SK-MEL-5 (cell line): ENCODE results near the gene HSD17B12. TPM values are rescaled to one million over a fixed set of nuclear protein-coding genes. Genes with fewer than 3 reads are reported as not detected.

Source experiments
- DNase-seq: peaks from one replicate; pipeline ENCODE4 v3.0.0-alpha.2; 2016; ENCODE audit warnings: low read depth, low spot score
- in situ Hi-C: cut with HindIII; loops from 2 replicates; pipeline ENCODE4 v1.10.0; 2016; ENCODE audit warnings: low sequenced_read_pairs, high pct_unique_total_duplicates, low pct_unique_long_range_greater_than_20kb
- total RNA-seq: library from RNA; depleted of rRNA; stranded (reverse); fragments of >200 nt; shearing (Covaris generic); gene quantifications from 2 replicates; pipeline ENCODE4 v1.2.3, GENCODE V29; 2014

HSD17B12 gene
- total RNA-seq, 1 experiment from 2014 or later: 107 TPM

GRCh38 chr11:43823316-43823715 is 142.8 kb downstream of the HSD17B12 start:
- in situ Hi-C loops: no loop called here
- no peak for DNase-seq

- DNase-seq: no peak
- in situ Hi-C loops: no loop called here
Measured at GRCh38 chr11:43823851-43824250, 143.3 kb downstream of the HSD17B12 start.

- in situ Hi-C loops: no loop called here
- DNase-seq: peak; percentile 58
Measured at GRCh38 chr11:43825217-43825816, 144.8 kb downstream of the HSD17B12 start.

- peak; percentile 77 for DNase-seq
- in situ Hi-C loops: no loop called here
Measured at GRCh38 chr11:43830928-43831440, 150.4 kb downstream of the HSD17B12 start.

GRCh38 chr11:43832536-43832935 is 152.0 kb downstream of the HSD17B12 start:
- DNase-seq: no peak
- in situ Hi-C loops: no loop called here

- DNase-seq: no peak
- in situ Hi-C loops: no loop called here
Measured at GRCh38 chr11:43833657-43834073, 153.1 kb downstream of the HSD17B12 start.

- in situ Hi-C loops: no loop called here
Measured at GRCh38 chr11:43834286-43834685, 153.7 kb downstream of the HSD17B12 start.

GRCh38 chr11:43835104-43835503 is 154.6 kb downstream of the HSD17B12 start:
- peak; percentile 3 for DNase-seq
- in situ Hi-C loops: no loop called here

More at GRCh38 chr11:43834286-43834685, 153.7 kb downstream of the HSD17B12 start:
- no peak for DNase-seq

- DNase-seq: no peak
- in situ Hi-C loops: no loop called here
Measured at GRCh38 chr11:43837879-43838278, 157.3 kb downstream of the HSD17B12 start.

- DNase-seq: no peak
- in situ Hi-C loops: no loop called here
Measured at GRCh38 chr11:43842021-43842420, 161.5 kb downstream of the HSD17B12 start.

- in situ Hi-C loops: no loop called here
- peak; percentile 22 for DNase-seq
Measured at GRCh38 chr11:43845816-43846215, 165.3 kb downstream of the HSD17B12 start.

- peak; percentile 86 for DNase-seq
- in situ Hi-C loops: no loop called here
Measured at GRCh38 chr11:43852057-43852636, 171.6 kb downstream of the HSD17B12 start.

GRCh38 chr11:43853781-43854180 is 173.2 kb downstream of the HSD17B12 start:
- in situ Hi-C loops: no loop called here

GRCh38 chr11:43856993-43857392 is 176.5 kb downstream of the HSD17B12 start:
- in situ Hi-C loops: no loop called here
- no peak for DNase-seq

More at GRCh38 chr11:43853781-43854180, 173.2 kb downstream of the HSD17B12 start:
- DNase-seq: peak; percentile 65

GRCh38 chr11:43861141-43861540 is 180.6 kb downstream of the HSD17B12 start:
- in situ Hi-C loops: no loop called here
- DNase-seq: no peak

- no peak for DNase-seq
- in situ Hi-C loops: no loop called here
Measured at GRCh38 chr11:43866520-43866919, 186.0 kb downstream of the HSD17B12 start.

GRCh38 chr11:43866969-43867368 is 186.4 kb downstream of the HSD17B12 start:
- in situ Hi-C loops: no loop called here
- DNase-seq: no peak

- in situ Hi-C loops: no loop called here
- no peak for DNase-seq
Measured at GRCh38 chr11:43868852-43869567, 188.5 kb downstream of the HSD17B12 start.

- in situ Hi-C loops: no loop called here
Measured at GRCh38 chr11:43871051-43871450, 190.5 kb downstream of the HSD17B12 start.

More at GRCh38 chr11:43871051-43871450, 190.5 kb downstream of the HSD17B12 start:
- no peak for DNase-seq
